Neural progenitor cell (in vitro differentiated cells): ENCODE results near the gene CRYBB1. TPM values are rescaled to one million over a fixed set of nuclear protein-coding genes. Genes with fewer than 3 reads are reported as not detected.
A peak's percentile ranks its signal among the peaks of the same experiment; 100 is the strongest.

Source experiments
- microRNA counts: library from miRNA; unstranded; fragments of <30 nt; microRNA quantifications from one replicate; lab custom pipeline; 2016
- microRNA-seq: library from miRNA; unstranded; fragments of <30 nt; microRNA quantifications from one replicate; pipeline ENCODE4, GENCODE V29; 2016
- small RNA-seq: library from RNA; depleted of rRNA; stranded (forward); fragments of <200 nt; gene quantifications from one replicate; pipeline ENCODE3, GENCODE V24; 2015
- total RNA-seq: library from RNA; depleted of rRNA; stranded (reverse); fragments of >200 nt; gene quantifications from 2 replicates; pipeline ENCODE4 v1.2.3, GENCODE V29; 2015; ENCODE audit warnings: low replicate concordance

CRYBB1 gene
- total RNA-seq, 1 donor from 2014 or later = not detected

MicroRNA genes within 50 kb of the gene (microRNA counts, 767-probe panel; counts per million panel counts)
- microRNA hsa-miR-548j (lab: Ali Mortazavi, UCI) = 460 counts per million, percentile 90 among the panel's probes with 10 or more counts

Small RNAs within 50 kb of the gene (microRNA-seq; reads per million reads assigned to microRNA genes)
- 4.2 reads per million, percentile 21 among the genes with 10 or more reads in this experiment for gene MIR548J

Small RNAs within 50 kb of the gene (small RNA-seq; reads per million reads assigned to genes)
- gene MIR548J (0.07 reads per million), gene RF01874 (not detected)

Other genes with a start within 250 kb of the CRYBB1 start
- gene ASPHD2, start 188.8 kb downstream of the CRYBB1 start, total RNA-seq = 9.3 and 12.7 TPM in 2 replicates
- 65.3 and 95.5 TPM in 2 replicates for gene HPS4, start 134.2 kb downstream of the CRYBB1 start, total RNA-seq
- gene SRRD, start 134.2 kb downstream of the CRYBB1 start, total RNA-seq = 28.0 and 36.0 TPM in 2 replicates
- 22.2 and 26.2 TPM in 2 replicates for gene TFIP11, start 105.6 kb downstream of the CRYBB1 start, total RNA-seq
- gene TPST2, start 27.9 kb downstream of the CRYBB1 start, total RNA-seq = 31.7 and 59.5 TPM in 2 replicates
- 1.1 and 1.6 TPM in 2 replicates for gene CRYBA4, start 3.9 kb upstream of the CRYBB1 start, total RNA-seq
- 262 and 277 TPM in 2 replicates for gene MIAT, start 39.6 kb upstream of the CRYBB1 start, total RNA-seq